ENCODE results near the gene HSD17B8. TPM values are rescaled to one million over a fixed set of nuclear protein-coding genes. Genes with fewer than 3 reads are reported as not detected.
A peak's percentile ranks its signal among the peaks of the same experiment; 100 is the strongest.

HSD17B8 gene
- total RNA-seq, 1 experiment from 2014 or later = 22.0 TPM

DNA sequence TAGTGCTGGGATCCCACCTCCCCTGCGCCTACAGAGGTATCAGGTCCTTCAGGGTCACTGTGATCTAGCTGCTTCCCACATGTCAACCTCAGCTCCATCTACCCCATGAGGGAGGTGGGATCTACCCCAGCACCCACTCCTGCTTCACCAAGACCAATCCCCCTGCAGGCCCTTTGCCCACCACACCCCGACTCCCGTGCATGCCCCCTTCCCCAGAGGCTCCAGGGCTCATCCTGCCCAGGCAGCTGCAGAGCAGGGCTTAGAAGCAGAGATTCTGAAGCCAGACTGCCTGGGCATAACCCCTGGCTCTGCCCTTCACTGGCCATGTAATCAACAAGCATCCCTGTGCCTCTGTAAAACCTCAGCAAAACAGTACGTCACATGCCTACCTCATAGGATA lies 29.7 kb upstream of the HSD17B8 start:
- ChIA-PET CTCF (no interaction called here), RAD21 (ENCODE audit: low non-redundant PET in 1 of 2, low total read pairs in 2 of 2, uncharacterized antibody in 2 of 2, unreplicated experiment in 2 of 2) (no interaction called here), POLR2A (no interaction called here)
- DNase-seq (ENCODE audit: low read depth, low spot score) = no peak
- intact Hi-C loops (cut with micrococcal nuclease) = no loop called here
- H3K9me3 ChIP-seq (ENCODE audit: control insufficient read depth in 1 of 2, insufficient read depth in 1 of 2, low read depth in 1 of 2, low read length in 2 of 2) = no peaks in the 10 kb centered on the region
- H3K9ac ChIP-seq (ENCODE audit: low read length) = no peak overlapping the region
- H3K4me3 ChIP-seq (replicated peaks in 1 of 2; ENCODE audit: low read depth in 1 of 2, low read length in 2 of 2) = no peak overlapping the region
- BruUV-seq (replicated peaks) = no TSS peak
- H2AFZ ChIP-seq (ENCODE audit: low read depth, low read length, poor library complexity, severe bottlenecking) = no peak overlapping the region
- H3K9me2 ChIP-seq (ENCODE audit: insufficient read depth) = no peaks in the 10 kb centered on the region
- H4K20me1 ChIP-seq (ENCODE audit: insufficient read depth) = no peaks in the 10 kb centered on the region
- H3K79me2 ChIP-seq (ENCODE audit: insufficient read depth, low read length) = no peaks in the 10 kb centered on the region
- TF ChIP-seq YY1 (IDR thresholded peaks at IDR 0.05; ENCODE audit: extremely low read depth, insufficient replicate concordance, low read depth, low read length) (no peak), POLR2A (IDR thresholded peaks at IDR 0.05; ENCODE audit: borderline replicate concordance, extremely low read depth, insufficient read depth, insufficient read length) (no peak)
- TF ChIP-seq, protein P1, sequence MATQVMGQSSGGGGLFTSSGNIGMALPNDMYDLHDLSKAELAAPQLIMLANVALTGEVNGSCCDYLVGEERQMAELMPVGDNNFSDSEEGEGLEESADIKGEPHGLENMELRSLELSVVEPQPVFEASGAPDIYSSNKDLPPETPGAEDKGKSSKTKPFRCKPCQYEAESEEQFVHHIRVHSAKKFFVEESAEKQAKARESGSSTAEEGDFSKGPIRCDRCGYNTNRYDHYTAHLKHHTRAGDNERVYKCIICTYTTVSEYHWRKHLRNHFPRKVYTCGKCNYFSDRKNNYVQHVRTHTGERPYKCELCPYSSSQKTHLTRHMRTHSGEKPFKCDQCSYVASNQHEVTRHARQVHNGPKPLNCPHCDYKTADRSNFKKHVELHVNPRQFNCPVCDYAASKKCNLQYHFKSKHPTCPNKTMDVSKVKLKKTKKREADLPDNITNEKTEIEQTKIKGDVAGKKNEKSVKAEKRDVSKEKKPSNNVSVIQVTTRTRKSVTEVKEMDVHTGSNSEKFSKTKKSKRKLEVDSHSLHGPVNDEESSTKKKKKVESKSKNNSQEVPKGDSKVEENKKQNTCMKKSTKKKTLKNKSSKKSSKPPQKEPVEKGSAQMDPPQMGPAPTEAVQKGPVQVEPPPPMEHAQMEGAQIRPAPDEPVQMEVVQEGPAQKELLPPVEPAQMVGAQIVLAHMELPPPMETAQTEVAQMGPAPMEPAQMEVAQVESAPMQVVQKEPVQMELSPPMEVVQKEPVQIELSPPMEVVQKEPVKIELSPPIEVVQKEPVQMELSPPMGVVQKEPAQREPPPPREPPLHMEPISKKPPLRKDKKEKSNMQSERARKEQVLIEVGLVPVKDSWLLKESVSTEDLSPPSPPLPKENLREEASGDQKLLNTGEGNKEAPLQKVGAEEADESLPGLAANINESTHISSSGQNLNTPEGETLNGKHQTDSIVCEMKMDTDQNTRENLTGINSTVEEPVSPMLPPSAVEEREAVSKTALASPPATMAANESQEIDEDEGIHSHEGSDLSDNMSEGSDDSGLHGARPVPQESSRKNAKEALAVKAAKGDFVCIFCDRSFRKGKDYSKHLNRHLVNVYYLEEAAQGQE (IDR thresholded peaks at IDR 0.05; ENCODE audit: low read depth) = no peak
- H3K36me3 ChIP-seq (ENCODE audit: control insufficient read depth in 1 of 2, insufficient read depth in 2 of 2, low read length in 2 of 2) = no peaks in the 10 kb centered on the region
- H3K4me2 ChIP-seq (ENCODE audit: low read length) = no peak overlapping the region
- no peaks in the 10 kb centered on the region for H3K27me3 ChIP-seq (ENCODE audit: insufficient read depth, low read length)
- H3K27ac ChIP-seq (ENCODE audit: low read depth, low read length) = no peak overlapping the region
- ATAC-seq = no peak
- H3K4me1 ChIP-seq (ENCODE audit: control insufficient read depth in 1 of 2, insufficient read depth in 2 of 2, low read length in 2 of 2) = no peaks in the 10 kb centered on the region

DNA sequence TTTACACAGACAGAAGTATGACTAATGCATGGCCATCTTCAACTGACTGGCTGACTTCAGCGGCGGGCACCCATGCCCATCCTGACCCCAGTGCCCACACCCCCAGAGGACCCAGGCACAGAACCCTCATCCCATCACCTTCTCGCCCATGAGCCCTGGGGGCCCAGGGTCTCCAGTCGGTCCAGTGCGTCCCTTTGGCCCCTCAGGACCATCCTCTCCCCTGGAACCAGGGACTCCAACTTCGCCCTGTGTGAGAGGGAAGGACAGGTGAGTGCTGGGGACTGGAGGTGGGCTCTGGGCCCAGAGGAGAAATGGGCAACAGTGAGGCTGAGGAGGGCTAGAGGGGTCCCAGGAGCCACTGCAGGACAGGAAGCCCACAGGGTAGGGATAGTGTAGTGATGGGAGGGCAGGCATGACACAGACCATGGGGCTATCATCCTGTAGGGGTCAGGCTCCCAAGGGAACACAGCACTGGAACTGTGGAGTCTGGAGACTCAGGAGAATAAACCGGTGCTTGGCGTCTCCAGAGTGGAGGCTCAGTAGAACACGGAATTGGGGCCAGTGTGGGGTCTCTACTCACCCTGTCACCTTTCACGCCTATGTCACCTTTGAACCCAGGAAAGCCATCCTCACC lies 28.9 kb upstream of the HSD17B8 start:
- no peak for TF ChIP-seq JUND (IDR thresholded peaks at IDR 0.05)
- TF ChIP-seq, protein P2, sequence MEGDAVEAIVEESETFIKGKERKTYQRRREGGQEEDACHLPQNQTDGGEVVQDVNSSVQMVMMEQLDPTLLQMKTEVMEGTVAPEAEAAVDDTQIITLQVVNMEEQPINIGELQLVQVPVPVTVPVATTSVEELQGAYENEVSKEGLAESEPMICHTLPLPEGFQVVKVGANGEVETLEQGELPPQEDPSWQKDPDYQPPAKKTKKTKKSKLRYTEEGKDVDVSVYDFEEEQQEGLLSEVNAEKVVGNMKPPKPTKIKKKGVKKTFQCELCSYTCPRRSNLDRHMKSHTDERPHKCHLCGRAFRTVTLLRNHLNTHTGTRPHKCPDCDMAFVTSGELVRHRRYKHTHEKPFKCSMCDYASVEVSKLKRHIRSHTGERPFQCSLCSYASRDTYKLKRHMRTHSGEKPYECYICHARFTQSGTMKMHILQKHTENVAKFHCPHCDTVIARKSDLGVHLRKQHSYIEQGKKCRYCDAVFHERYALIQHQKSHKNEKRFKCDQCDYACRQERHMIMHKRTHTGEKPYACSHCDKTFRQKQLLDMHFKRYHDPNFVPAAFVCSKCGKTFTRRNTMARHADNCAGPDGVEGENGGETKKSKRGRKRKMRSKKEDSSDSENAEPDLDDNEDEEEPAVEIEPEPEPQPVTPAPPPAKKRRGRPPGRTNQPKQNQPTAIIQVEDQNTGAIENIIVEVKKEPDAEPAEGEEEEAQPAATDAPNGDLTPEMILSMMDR (IDR thresholded peaks at IDR 0.05 in 2 of 3, conservative IDR thresholded peaks at IDR 0.05 in 1 of 3; ENCODE audit: borderline replicate concordance in 1 of 3, insufficient read depth in 1 of 3, low read depth in 2 of 3, low read length in 2 of 3) = peak in 1 of 3 experiments; percentile 11; a peak in 1 of 6 replicates
- Histone ChIP-seq H3K36me3 (ENCODE audit: control insufficient read depth in 1 of 2, insufficient read depth in 2 of 2, low read length in 2 of 2) (no peaks in the 10 kb centered on the region), H3K27me3 (ENCODE audit: insufficient read depth, low read length) (no peaks in the 10 kb centered on the region), H3K4me1 (ENCODE audit: control insufficient read depth in 1 of 2, insufficient read depth in 2 of 2, low read length in 2 of 2) (no peaks in the 10 kb centered on the region), H3K9me2 (ENCODE audit: insufficient read depth) (no peaks in the 10 kb centered on the region), H3K9me3 (ENCODE audit: control insufficient read depth in 1 of 2, insufficient read depth in 1 of 2, low read depth in 1 of 2, low read length in 2 of 2) (no peaks in the 10 kb centered on the region), H3K9ac (ENCODE audit: low read length) (no peak overlapping the region), H3K27ac (ENCODE audit: low read depth, low read length) (no peak overlapping the region), H4K20me1 (ENCODE audit: insufficient read depth) (no peaks in the 10 kb centered on the region), H2AFZ (ENCODE audit: low read depth, low read length, poor library complexity, severe bottlenecking) (no peak overlapping the region), H3K79me2 (ENCODE audit: insufficient read depth, low read length) (no peaks in the 10 kb centered on the region), H3K4me3 (replicated peaks in 1 of 2; ENCODE audit: low read depth in 1 of 2, low read length in 2 of 2) (no peak overlapping the region), H3K4me2 (ENCODE audit: low read length) (no peak overlapping the region)
- no TSS peak for BruUV-seq (replicated peaks)
- no peak for DNase-seq (ENCODE audit: low read depth, low spot score)
- RAD21 ChIA-PET (ENCODE audit: low non-redundant PET in 1 of 2, low total read pairs in 2 of 2, uncharacterized antibody in 2 of 2, unreplicated experiment in 2 of 2) = no interaction called here
- 0 out of 2 replicates have a peak, but pooled peaks have one; percentile 23 for ATAC-seq
- POLR2A ChIA-PET = no interaction called here
- intact Hi-C loops (cut with micrococcal nuclease) = no loop called here
- CTCF ChIA-PET = no interaction called here

Data from HCT116 (cell line).